ENCODE results near the gene PLLP. TPM values are rescaled to one million over a fixed set of nuclear protein-coding genes. Genes with fewer than 3 reads are reported as not detected.

PLLP gene
- total and polyA plus RNA-seq, 9 of the 15 experiments (the other 6 are each of a cell fraction or from before 2014, with no cell fraction given) = 0.09 to 0.96 (median 0.27) TPM

DNA sequence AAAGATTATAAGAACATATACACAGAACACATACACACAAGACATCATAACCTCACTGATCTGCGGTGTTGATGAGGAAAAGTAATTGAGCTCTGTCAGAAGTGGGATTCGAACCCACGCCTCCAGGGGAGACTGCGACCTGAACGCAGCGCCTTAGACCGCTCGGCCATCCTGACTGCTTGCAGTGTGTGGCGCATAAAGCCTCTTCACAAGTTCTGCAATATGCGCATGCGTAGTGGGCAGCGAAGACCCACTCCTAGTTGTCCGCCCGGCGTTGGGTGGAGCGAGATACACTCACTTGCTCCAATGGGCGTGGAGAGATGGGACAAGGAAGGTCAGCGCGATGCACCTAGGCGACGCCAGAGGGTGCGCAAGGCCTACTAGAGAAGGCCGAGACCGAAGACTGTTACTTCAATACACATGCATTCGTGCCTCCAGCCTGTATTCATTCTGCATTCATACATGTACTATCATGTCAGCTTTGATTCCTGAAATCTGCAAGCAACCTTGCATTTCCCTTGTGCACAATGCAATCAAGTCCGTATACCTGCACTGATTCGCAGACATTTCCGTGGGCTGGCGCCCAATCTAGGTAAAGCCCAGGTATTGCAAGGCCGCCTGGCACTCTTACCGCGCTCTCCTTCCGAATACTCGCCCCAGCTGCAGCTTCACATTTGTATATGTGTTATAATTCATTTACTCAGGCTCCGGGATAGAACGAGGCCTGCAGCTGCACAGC is 16.1 kb upstream of the PLLP start (continued):
- TF ChIP-seq E2F5 (CRISPR knock-in tag; IDR thresholded peaks at IDR 0.05) = no peak; the same call in 1 of the 2 replicates
- TF ChIP-seq PHF21A (IDR thresholded peaks at IDR 0.05; ENCODE audit: borderline replicate concordance, low read depth) = no peak; the same call in 1 of the 2 replicates
- TF ChIP-seq ZNF212 (CRISPR knock-in tag; IDR thresholded peaks at IDR 0.05) = no peak
- TF ChIP-seq SMARCA4 (IDR thresholded peaks at IDR 0.05) = no peak
- TF ChIP-seq TEAD1 (CRISPR knock-in tag; IDR thresholded peaks at IDR 0.05) = 0 out of 4 replicates have a peak, but pooled peaks of 1 of the 2 experiments have one; percentile 6
- TF ChIP-seq ZNF282 (CRISPR knock-in tag; IDR thresholded peaks at IDR 0.05) = no peak
- no peak for TF ChIP-seq MCM3 (IDR thresholded peaks at IDR 0.05)
- no peak for TF ChIP-seq SRSF1 (IDR thresholded peaks at IDR 0.05; ENCODE audit: low read depth, low read length)
- TF ChIP-seq, protein P1, sequence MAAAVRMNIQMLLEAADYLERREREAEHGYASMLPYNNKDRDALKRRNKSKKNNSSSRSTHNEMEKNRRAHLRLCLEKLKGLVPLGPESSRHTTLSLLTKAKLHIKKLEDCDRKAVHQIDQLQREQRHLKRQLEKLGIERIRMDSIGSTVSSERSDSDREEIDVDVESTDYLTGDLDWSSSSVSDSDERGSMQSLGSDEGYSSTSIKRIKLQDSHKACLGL (CRISPR knock-in tag; IDR thresholded peaks at IDR 0.05; ENCODE audit: borderline replicate concordance, poor library complexity, severe bottlenecking) = no peak
- TF ChIP-seq, protein P2, sequence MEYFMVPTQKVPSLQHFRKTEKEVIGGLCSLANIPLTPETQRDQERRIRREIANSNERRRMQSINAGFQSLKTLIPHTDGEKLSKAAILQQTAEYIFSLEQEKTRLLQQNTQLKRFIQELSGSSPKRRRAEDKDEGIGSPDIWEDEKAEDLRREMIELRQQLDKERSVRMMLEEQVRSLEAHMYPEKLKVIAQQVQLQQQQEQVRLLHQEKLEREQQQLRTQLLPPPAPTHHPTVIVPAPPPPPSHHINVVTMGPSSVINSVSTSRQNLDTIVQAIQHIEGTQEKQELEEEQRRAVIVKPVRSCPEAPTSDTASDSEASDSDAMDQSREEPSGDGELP (CRISPR knock-in tag; IDR thresholded peaks at IDR 0.05; ENCODE audit: borderline replicate concordance) = peak; percentile 71; the same call in 1 of the 2 replicates
- TF ChIP-seq FOXA3 (CRISPR knock-in tag; conservative IDR thresholded peaks at IDR 0.05 in 1 of 2, IDR thresholded peaks at IDR 0.05 in 1 of 2) = no peak
- no peak for TF ChIP-seq SMARCB1 (IDR thresholded peaks at IDR 0.05; ENCODE audit: insufficient read length, low read depth)
- TF ChIP-seq E4F1 (CRISPR knock-in tag; IDR thresholded peaks at IDR 0.05; ENCODE audit: borderline replicate concordance) = no peak
- no peak for TF ChIP-seq DDX20 (tag; IDR thresholded peaks at IDR 0.05; ENCODE audit: low read depth)
- TF ChIP-seq POLR2B (IDR thresholded peaks at IDR 0.05; ENCODE audit: low read depth, partially characterized antibody) = peak; percentile 35
- TF ChIP-seq PHF20 (IDR thresholded peaks at IDR 0.05; ENCODE audit: partially characterized antibody) = no peak
- no peak; the same call in 1 of the 2 replicates for TF ChIP-seq LCOR (CRISPR knock-in tag; IDR thresholded peaks at IDR 0.05)
- TF ChIP-seq, protein P3, sequence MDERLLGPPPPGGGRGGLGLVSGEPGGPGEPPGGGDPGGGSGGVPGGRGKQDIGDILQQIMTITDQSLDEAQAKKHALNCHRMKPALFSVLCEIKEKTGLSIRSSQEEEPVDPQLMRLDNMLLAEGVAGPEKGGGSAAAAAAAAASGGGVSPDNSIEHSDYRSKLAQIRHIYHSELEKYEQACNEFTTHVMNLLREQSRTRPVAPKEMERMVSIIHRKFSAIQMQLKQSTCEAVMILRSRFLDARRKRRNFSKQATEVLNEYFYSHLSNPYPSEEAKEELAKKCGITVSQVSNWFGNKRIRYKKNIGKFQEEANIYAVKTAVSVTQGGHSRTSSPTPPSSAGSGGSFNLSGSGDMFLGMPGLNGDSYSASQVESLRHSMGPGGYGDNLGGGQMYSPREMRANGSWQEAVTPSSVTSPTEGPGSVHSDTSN (CRISPR knock-in tag; IDR thresholded peaks at IDR 0.05; ENCODE audit: low read depth) = no peak
- TF ChIP-seq, protein P3 (tag; conservative IDR thresholded peaks at IDR 0.05; ENCODE audit: low read depth) = no peak
- no peak for TF ChIP-seq TGIF2 (CRISPR knock-in tag; IDR thresholded peaks at IDR 0.05)
- TF ChIP-seq ZNF12 (CRISPR knock-in tag; IDR thresholded peaks at IDR 0.05) = no peak

Data from K562 (cell line).